GM21576 (cell line): Measurements from ENCODE around the gene CFAP65.

Experiments used
- ATAC-seq: cut with Tn5 transposase; IDR thresholded peaks from one replicate; pipeline ENCODE4 v1.9.1; 2021; ENCODE audit warnings: mild to moderate bottlenecking, moderate library complexity; ENCODE audit not compliant: unreplicated experiment

Gene CFAP65

DNA sequence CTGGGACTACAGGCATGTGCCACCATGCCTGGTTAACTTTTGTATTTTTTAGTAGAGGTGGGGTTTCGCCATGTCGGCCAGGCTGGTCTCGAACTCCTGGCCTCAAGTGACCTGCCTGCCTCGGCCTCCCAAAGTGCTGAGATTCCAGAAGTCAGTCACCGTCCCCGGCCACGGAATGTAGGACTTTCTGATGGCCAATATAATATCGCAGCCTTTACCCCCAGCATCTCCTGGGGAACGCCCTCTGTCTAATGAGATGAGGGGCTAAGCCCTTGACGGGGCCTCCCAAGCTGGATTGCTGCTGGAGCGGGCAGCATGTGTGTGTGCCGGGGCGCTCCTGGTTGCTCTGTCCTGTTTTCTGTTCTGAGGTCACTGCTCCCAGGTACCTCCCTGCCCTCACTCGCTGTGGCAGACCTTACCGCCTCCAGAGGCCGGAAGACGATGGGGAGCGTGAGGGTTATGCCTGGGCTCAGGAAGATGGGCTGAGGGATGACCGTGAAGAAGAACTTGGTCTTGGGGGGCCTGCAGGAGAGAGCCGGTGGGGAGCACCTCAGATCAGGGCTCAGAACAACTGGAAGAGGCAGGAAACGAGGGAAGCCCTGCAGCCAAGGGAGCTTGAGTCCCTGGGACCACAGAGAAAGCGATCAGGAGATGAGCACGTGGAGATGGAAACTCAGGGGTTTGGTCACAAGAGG is 9.1 kb downstream of the CFAP65 start:
- no peak for ATAC-seq

DNA sequence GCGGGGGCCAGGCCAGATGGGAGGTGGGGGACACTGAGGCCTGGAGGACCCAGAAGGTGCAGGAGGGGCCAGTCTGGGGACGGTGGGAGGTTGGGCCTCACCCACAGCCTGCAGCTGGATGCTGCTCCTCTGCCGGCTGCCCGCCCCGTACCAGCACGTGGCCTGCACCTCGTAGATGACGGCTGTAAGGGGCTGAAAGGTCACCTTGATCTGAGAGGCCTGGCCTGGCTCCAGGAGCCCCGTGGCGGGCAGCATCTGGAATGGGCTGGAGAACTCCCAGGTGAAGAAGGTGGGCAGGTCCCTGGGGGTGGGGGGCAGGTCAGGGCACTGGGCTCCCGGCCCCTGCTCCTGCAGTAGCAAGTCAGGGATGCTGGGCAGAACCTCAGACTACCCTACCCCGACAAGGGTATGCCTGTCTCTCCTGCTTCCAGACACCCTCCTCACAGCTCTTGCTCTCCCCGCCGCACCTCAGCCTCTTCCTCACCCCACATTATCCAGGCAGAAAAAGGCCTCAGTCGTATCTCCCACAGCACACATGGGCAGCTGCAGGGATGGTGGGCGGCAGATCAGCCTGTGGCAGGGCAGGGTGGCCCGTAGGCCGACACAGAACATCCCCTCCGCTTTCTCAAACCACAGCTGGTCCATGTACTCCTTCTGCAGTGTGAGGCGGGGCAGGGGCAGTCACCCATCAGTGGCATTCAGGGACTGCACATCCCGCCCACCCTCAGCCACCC is 10.1 kb downstream of the CFAP65 start:
- ATAC-seq, result no peak

DNA sequence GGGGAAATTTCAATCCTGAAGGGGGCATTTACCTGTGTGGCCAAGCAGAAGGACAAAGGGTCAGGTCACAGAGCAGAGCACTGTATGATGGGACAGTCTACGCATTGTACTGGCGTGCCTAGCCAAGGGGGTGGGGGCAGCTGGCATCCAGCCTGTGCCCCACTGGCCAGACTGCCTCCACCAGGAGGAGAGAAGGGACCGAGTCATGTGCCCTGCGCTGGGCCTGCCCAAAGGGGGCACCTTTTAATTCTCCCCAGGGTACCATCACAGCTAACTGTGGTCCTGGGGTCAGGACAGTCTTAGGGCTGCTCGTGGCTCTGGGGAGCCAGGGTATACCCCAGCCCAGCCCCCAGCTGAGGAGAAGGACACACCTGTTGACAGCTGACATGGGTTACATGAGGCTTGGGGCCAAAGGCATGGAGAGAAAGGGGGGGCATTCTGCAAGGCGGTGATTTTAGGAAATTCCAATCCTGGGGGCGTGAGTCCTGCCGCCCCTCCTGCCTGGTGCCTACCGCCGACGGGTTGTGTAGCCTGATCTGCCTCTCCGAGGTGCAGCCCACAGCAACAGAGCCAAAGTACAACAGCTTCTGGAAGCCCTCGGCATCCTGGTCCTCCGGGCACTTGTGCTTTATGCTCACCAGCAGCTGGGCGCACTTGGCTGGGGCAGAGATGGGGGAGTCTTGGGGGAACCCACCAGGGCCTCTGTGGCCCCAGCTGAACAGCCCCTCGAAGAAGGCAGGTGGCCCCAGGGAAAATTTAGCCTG is 11.0 kb downstream of the CFAP65 start:
- no peak for ATAC-seq

DNA sequence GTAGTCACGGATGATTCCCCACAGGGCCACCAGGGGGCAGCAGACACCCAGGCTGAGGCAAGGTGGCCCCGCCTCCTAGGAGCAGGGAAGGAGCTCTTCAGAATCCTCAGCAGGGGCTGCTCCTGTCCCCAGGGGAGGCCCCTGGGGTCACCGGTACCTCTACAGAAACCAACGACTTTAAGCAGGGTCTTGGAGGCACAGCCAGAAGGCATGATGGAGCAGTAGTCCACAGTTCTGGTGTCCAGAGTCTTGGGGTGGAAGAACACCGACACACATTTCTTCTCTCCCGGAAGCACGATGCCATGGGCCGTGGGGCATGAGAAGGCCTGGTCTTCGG is 11.5 kb downstream of the CFAP65 start:
- ATAC-seq, result peak; percentile 56

DNA sequence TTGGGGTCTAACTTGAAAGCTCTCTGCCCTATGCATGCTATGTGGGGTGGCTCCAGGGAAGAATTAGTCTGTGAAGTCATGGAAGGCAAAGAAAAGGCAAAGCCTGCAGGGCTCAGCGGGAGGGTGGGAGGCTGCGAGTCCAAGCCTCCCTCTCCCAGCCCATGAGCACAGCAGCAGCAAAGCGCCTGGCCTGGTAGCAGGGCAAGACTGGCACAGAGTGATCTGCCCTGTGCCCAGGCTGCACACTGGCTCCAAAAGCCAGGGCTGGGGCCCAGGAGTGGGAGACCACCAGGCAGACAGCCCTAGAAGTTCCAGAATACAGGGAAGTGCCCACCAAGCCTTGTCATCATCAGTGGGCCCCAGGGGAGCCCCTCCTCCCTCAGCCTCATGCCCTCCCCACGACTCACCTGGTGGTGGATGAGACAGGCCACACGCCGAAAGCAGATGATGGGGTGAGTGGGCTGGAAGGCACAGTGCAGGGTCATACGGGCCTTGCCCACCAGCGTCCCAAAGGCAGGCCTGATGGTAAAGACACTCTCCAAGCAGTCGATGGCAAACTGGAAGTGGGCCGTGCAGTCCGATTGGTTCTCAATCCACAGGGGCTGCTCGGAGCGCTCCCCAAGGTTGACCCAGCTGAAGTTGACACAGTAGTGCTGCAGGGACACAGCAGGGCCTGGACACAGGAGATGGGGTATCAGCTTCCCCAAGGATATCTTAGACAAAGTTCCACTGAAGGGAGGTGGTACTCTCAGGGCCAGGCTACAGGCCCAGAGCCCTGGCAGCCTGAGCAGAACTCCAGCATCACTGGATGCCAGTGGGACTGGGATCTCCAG is 12.1 kb downstream of the CFAP65 start:
- no peak for ATAC-seq

DNA sequence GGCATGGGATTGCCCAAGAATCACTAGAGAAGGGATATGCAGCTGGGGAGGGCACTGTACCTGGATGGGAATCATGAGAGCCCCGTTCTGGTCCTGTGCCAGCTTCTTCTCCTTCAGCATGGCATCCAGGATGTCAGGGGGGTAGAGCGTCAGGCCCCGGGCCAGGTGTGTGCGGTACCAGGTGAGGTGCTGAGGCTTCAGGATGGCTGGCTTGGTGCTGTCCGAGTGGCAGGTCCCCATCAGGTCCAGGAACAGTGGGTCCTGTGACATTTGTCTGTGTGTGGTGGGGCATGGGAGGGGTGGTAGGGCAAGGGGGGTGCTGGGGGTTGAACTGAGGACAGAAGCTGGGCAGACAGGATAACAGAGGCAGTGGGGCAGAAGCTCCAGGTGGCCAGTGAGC is 13.2 kb downstream of the CFAP65 start:
- ATAC-seq, result no peak

DNA sequence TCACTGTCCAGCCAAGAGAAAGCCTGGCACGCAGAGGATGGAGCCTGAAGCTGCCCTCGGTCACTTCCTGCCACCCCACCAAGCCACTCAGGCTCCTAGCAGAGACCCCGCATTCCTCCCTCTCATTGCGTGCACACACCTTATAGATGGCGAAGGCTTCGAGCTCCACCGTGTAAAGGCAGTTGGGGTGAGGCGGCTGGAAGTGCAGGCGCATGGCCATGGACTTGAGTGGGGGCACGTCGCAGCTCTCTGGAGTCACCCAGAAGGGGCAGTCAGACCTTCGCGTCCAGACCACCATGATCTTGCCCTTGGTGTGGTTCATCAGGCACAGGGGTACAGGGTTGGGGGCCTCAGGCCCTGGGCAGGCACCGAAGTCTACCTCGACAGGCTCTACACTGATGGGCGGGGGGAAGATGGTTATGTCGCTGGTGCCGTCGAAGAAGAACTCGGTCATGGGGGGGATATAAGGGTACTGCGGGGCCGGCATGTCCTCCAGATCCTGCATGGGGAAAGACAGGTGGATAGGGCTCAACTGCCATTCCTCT is 13.7 kb downstream of the CFAP65 start:
- no peak for ATAC-seq

DNA sequence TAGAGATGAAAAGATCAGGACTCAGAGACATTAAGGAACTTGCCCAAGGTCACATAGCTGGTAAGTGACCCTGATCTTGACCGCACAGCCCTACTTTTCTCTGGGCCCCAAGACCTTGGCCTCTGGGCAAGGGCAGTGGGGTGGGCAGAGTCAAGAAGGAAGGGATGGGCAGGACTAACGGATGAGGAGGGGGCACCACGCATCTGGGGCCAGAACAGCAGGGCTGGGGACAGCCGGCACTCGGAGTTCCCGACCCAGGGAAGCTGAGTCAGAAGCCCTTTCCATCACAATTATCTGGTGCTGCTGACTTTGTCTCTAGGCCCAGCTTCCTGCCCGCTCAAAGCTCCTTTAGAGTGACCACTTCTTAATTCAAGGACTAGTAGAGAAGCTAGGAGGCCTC is 14.4 kb downstream of the CFAP65 start:
- ATAC-seq, result no peak

DNA sequence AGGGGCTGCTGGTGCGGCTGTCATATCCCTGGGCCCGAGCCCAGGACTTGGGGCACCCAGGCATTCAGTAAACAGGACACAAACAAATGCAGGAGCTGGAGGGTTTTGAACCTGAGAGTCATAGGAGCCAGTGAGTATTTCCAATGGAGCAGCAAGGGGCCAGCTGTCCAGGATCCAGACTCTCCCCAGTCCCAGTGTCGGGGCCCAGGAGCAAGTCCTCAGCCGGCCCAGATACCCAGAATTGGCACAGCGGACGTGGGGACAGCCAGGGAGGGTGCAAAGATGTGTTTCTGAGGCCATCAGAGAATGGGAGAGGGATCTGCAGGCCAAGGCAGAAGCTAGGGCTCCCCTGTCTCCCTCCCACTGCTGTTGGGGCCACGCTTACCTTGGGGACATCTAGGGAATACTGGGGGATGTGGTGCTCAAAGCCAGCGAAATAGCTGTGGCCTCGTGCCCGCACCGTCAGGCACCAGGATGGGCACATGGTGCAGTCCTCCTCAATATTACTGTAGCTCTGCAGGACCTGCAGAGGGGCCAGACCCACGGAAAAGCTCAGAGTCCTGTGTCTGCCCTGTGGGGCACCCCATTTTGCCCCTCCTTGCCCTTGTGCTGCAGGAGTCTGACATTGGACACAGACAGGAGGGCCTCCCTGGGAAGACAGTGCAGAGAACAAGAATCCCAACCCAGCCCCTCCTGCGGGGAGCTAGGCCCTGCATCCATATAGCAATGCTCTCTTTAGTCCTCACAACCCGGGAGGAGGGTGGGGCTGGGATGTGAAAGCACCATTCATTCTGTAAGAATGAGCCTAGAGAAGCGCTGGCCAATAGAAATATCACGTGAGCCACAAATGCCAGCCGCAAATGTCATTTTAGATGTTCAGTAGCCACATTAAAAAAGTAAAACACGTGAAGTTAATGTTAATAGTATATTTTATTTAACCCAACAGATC is 15.4 kb downstream of the CFAP65 start:
- no peak for ATAC-seq

DNA sequence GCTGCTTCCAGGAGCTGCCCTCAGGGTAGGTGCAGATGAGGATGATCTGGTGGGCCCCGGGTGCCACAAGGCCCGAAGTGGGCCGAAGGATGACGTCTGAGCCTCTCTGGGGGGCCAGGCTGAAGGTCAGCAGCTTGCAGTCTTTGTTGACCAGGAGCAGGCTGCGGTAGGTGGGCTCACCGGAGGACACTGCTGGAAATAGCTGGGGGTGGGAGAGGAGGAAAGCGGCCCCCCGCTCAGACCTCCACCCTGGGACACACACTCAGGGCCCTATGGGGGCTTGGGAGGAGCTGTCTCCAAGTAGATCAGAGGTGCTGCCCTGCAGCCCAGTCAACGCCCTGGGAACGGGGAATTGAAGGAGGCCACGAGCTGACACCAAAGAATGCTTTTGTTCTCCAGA is 17.3 kb downstream of the CFAP65 start:
- no peak for ATAC-seq

DNA sequence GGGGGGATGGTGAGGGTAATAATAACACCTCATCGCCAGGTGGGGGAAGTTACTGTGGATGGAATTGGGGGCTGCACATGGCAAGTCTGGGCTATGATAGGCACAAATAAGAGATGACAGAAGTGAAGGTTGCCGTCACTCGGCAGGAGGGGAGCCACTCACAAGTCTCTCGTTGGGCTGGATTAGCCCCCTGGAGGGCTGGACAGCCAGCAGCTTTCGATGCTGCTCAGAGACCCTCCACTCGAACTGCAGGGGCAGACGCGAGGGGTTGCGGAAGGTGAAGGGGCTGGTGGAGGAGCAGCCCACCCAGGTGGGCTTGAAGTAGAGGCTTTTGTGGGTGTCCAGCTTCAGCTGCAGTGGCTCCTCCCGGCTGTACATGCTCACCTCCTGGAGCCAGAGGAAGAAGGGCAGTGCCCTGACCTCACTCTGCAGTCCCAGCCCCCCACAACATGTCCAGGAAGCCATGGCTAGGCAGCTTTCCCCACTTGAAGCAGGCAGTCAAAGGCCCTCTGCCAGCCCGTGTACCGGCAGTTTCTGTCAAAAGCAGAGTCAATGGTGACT is 18.2 kb downstream of the CFAP65 start:
- ATAC-seq, result no peak

DNA sequence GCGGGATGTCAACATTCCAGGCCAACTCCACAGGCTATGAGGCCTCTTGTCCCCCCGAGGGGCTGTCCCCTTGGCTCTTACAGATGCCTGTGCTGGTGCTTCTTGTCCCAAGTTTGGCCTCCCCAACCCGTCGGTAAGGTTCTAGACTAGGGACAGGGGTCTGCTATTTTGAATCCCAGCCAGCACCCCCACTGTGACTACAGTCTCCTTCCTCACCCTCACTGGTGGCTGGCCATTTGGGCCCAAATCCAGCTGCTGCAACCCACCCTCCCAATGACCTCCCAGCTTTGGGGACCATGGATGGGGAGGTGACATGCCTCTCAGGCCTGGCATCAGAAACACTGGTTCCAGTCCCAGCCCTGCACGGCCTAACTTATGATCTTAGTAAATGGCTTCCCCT is 18.7 kb downstream of the CFAP65 start:
- ATAC-seq, result no peak

DNA sequence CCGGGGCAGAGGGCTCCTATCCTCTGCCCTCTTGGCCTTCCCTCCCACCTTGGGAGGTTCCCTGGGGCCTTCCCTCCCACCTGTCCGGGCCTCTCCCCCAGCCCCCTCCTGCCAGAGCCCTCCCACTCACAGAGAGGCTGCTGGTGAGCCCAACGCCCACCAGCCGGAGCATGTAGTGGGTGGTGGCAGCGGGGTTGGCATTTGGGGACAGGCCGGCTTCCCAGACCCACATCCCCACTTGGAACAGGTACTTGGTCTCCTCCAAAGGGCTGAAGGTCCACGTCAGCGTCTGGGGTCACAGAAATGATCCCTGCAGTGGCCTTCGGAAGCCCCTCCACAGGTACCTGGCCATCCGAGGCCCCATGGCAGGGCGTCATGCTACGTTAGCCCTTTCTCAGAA is 19.3 kb downstream of the CFAP65 start:
- ATAC-seq, result no peak

DNA sequence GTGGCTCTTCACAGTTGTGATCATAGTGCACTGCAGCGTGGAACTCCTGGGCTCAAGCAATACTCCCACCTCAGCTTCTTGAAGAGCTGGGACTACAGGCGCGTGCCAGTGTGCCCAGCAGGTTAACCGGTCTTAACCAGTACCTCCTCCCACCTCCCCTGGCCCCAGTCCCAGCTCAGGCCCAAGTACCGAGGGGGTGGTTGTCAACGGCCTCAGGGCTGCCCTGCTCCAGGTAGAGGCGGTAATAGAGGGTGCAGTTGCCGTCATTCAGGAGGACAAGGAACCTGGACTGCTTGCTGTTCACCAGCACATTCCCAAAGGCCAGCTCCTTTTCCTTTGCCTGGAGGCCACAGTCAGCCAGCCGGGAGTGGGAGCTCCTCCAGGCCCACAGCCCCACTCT is 19.7 kb downstream of the CFAP65 start:
- no peak for ATAC-seq

DNA sequence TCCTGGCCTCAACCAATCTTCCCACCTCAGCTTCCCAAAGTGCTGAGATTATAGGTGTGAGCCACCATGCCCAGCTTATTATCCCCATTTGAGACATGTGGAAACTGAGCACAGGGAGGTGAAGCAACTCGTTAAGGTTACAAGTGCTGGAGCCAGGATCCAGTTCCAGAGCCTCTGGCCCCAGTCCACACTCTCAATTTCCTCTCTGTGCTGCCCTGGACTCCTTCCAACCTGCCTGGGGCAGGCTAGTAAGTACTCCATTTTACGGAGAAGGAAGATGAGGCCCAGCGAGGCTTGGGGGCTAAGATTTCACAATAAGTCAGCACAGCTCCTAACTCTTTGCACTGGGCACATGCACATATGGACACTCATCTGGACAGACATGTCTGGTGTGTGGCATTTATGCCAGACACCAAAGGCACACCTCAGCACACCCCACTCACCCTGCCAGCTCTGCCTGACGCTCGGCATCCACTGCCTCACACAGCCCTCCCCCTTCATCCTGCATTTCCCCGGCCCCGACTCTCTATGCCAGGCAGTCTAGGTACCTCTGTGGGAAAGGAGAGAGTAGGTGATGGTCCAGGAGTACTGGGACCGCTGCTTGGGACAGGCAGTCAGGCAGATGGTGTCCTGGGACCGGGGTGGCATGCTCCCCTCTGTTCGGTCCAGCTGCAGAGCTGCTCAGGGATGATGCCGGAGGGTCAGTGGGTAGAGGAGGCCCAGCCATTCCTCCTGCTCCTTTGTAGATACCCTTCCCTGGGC is 20.5 kb downstream of the CFAP65 start:
- ATAC-seq, result no peak

DNA sequence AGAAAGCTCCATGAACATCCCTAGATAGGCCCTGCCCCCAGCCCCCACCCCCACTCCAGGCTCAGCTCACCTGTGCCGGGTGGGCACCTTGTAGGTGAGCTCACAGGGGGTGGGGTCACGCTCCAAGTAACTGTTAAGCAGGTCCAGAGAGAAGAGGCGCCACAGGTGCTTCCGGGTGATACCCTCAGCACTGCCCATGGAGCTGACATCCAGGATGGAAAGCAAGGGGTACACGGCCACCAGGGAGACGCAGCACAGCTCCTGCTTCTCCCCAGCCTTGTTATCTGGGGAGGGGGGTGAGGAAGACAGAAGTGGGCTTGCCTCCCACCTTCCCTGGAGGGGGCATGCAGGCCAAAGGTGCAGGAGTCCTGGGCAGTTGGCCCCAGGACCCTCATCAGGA is 21.9 kb downstream of the CFAP65 start:
- ATAC-seq, result no peak

DNA sequence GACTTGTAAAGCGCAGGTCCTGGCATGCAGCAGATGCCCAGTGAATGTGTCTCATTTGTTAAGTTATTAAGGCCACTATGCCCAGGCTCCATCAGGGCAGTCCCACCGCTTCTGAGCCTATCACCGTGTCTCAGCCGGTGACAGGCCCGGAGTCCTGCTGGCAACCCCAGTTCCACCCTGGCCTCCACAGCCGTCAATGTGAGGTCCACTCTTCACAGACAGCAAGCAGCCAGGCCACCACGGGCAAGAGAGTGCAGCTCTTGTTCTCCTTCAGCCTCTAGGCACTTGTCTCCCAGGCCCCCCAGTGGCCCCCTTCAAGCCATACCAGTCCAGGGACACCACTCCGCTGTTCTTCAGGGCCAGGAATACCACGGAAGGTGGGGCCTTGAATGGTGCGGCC is 22.6 kb downstream of the CFAP65 start:
- ATAC-seq, result no peak

DNA sequence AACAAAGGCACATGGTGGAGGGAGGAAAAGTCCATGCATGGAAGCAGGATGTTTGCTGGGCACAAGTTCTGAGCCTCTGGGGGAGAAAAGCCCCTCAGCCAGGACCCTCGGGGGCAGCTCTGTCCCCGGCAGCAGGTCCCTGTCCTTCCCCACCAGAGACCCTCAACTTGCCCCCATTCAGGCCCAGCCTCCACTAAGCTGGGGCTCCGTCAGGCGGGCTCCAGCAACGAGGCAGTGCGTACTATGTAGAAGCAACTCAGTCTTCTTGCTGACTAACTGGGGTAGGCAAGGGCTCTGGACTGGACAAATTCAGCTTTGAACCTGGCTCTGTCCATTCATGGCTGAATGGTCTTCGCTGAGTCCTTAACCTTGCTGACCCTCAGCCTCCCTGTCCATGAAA is 23.0 kb downstream of the CFAP65 start:
- ATAC-seq, result no peak
